ENCODE results near the gene STPG3. TPM values are rescaled to one million over a fixed set of nuclear protein-coding genes. Genes with fewer than 3 reads are reported as not detected.

Gene STPG3
- polyA plus RNA-seq, 1 experiment, result not detected

DNA sequence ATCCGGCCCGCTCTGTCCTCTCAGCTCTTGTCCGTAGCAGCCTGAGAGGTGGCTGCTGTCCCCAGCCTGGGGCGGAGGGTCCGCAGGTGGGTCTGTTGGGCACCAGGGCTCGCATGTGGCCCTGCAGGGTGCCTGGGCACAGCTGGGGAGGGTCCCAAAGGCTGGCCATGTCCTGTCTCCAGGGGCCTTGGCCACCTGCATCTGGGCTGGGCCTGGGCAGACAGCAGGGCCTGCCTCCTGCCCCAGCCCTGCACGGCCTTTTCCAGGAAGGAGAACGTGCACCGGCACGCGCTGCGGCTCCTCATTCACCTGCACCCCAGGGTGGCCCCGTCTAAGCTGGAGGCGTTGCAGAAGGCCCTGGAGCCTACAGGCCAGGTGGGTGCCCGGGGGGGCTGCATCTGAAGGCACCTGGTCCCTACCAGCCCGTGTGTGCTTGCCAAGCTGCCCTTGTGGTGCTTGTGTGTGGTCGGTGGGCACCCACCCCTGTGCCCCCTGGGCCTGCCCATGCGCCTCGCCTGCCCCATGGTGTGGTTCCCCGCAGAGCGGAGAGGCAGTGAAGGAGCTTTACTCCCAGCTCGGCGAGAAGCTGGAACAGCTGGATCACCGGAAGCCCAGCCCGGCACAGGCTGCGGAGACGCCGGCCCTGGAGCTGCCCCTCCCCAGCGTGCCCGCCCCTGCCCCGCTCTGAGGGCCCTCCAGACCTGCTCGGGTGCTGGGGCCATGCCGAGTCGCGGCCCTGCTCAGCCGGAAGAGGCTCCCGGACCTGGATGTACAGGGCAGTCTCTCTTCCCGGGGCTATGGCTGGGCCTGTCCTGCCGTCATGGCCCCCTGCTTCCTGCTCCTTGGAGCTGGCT, 21.4 kb downstream of the STPG3 start:
- TF ChIP-seq, protein P1, sequence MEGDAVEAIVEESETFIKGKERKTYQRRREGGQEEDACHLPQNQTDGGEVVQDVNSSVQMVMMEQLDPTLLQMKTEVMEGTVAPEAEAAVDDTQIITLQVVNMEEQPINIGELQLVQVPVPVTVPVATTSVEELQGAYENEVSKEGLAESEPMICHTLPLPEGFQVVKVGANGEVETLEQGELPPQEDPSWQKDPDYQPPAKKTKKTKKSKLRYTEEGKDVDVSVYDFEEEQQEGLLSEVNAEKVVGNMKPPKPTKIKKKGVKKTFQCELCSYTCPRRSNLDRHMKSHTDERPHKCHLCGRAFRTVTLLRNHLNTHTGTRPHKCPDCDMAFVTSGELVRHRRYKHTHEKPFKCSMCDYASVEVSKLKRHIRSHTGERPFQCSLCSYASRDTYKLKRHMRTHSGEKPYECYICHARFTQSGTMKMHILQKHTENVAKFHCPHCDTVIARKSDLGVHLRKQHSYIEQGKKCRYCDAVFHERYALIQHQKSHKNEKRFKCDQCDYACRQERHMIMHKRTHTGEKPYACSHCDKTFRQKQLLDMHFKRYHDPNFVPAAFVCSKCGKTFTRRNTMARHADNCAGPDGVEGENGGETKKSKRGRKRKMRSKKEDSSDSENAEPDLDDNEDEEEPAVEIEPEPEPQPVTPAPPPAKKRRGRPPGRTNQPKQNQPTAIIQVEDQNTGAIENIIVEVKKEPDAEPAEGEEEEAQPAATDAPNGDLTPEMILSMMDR (IDR thresholded peaks at IDR 0.05; ENCODE audit: insufficient read depth, low read depth, low read length), result no peak
- CTCF ChIA-PET, result interaction anchor here (1.2 kb wide), 1 partner anchor 11 kb away, joined by 3 read pairs; no protein-coding TSS in a partner anchor
- no peak overlapping the region for H3K4me3 ChIP-seq (ENCODE audit: low read depth, low read length)
- DNase-seq (ENCODE audit: low read depth), result no peak
- peaks cover 18% of the 10 kb centered on the region for H3K36me3 ChIP-seq (ENCODE audit: control insufficient read depth, insufficient read depth, low read length)
- POLR2A ChIA-PET, result no interaction called here
- H3K27me3 ChIP-seq (ENCODE audit: control insufficient read depth, insufficient read depth, low read length), result no peaks in the 10 kb centered on the region

- TF ChIP-seq, protein P1 (IDR thresholded peaks at IDR 0.05; ENCODE audit: insufficient read depth, low read depth, low read length), result no peak
- H3K27me3 ChIP-seq (ENCODE audit: control insufficient read depth, insufficient read depth, low read length), result no peaks in the 10 kb centered on the region
- POLR2A ChIA-PET, result no interaction called here
- DNase-seq (ENCODE audit: low read depth), result no peak
- CTCF ChIA-PET, result interaction anchor here (1.2 kb wide), 1 partner anchor 11 kb away, joined by 3 read pairs; no protein-coding TSS in a partner anchor
- H3K36me3 ChIP-seq (ENCODE audit: control insufficient read depth, insufficient read depth, low read length), result peaks cover 16% of the 10 kb centered on the region
- H3K4me3 ChIP-seq (ENCODE audit: low read depth, low read length), result no peak overlapping the region
These were observed 22.0 kb downstream of the STPG3 start for GRCh38 chr9:137273095-137273490.

GRCh38 chr9:137273611-137274320, 22.7 kb downstream of the STPG3 start:
- ChIA-PET POLR2A (no interaction called here), CTCF (interaction anchor here (0.5 to 1.2 kb wide), 2 partner anchors 12 to 20 kb away, joined by 3 read pairs; no protein-coding TSS in a partner anchor)
- H3K36me3 ChIP-seq (ENCODE audit: control insufficient read depth, insufficient read depth, low read length), result peaks cover 15% of the 10 kb centered on the region
- no peaks in the 10 kb centered on the region for H3K27me3 ChIP-seq (ENCODE audit: control insufficient read depth, insufficient read depth, low read length)
- no peak overlapping the region for H3K4me3 ChIP-seq (ENCODE audit: low read depth, low read length)
- no peak for DNase-seq (ENCODE audit: low read depth)
- TF ChIP-seq, protein P1 (IDR thresholded peaks at IDR 0.05; ENCODE audit: insufficient read depth, low read depth, low read length), result no peak

DNA sequence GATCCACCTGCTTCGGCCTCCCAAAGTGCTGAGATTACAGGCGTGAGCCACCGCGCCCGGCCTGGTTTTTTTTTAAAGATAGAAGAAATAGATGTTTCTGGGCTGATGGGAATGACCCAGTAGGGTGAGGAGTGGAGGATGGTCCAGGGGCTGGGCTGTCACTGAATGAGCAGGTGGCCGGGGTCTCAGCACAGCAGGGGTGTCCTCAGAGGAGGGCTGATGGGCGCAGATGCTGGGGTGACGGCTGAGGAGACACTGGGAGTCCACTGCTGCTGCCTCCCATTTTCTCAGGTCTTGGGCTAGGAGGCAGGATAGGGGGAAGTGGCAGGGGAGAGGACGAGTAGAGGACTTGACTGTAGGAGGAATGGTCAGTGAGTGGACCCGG, 24.1 kb downstream of the STPG3 start:
- CTCF ChIA-PET, result no interaction called here
- no peak for DNase-seq (ENCODE audit: low read depth)
- TF ChIP-seq, protein P1 (IDR thresholded peaks at IDR 0.05; ENCODE audit: insufficient read depth, low read depth, low read length), result no peak
- Histone ChIP-seq H3K27me3 (ENCODE audit: control insufficient read depth, insufficient read depth, low read length) (no peaks in the 10 kb centered on the region), H3K4me3 (ENCODE audit: low read depth, low read length) (no peak overlapping the region), H3K36me3 (ENCODE audit: control insufficient read depth, insufficient read depth, low read length) (peaks cover 25% of the 10 kb centered on the region)
- POLR2A ChIA-PET, result no interaction called here

All from BJ (cell line).